HCT116 (cell line): ENCODE measurements around the gene AP3B1. TPM values are rescaled to one million over a fixed set of nuclear protein-coding genes. Genes with fewer than 3 reads are reported as not detected.

Experiments
- ATAC-seq: fragments of 200-7000 bp; cut with Tn5 transposase; 2 replicates; pipeline ENCODE4 v1.9.1; 2020; ENCODE audit warnings: mild to moderate bottlenecking, moderate library complexity
- BruUV-seq: library from RNA; stranded (reverse); fragments of 400-500 nt; replicated peaks from 2 replicates; lab custom pipeline; 2021; lab: Mats Ljungman, UMichigan
- CTCF ChIA-PET: fragments of 300-600 bp; sonication (Branson Sonifier 250); formaldehyde crosslinking; loops from one replicate; lab custom pipeline; 2021; ENCODE audit warnings: antibody characterized with exemption; lab: Charles Lee
- POLR2A ChIA-PET: fragments of 300-600, 350-600 bp; sonication (Branson Sonifier 250); formaldehyde crosslinking; loops from one replicate; lab custom pipeline; 2021; ENCODE audit warnings: antibody characterized with exemption; lab: Charles Lee
- RAD21 ChIA-PET, 2 experiments: fragments of 300-600 bp; sonication (Branson Sonifier 250); formaldehyde crosslinking; loops; one replicate each; lab custom pipeline; 2023; ENCODE audit warnings: low total read pairs in 2 of 2; ENCODE audit not compliant: uncharacterized antibody in 2 of 2, unreplicated experiment in 2 of 2, low non-redundant PET in 1 of 2; lab: Charles Lee
- DNase-seq: peaks from one replicate; pipeline ENCODE4 v3.0.0-alpha.2; 2010; ENCODE audit warnings: low read depth, low spot score
- H2AFZ ChIP-seq: fragments of 200-600 bp; shearing (Covaris generic), sonication (generic); 2 replicates; pipeline ENCODE4 v1.6.1; 2017; ENCODE audit warnings: low read depth, mixed run types, mixed read lengths, antibody characterized with exemption, low read length; ENCODE audit not compliant: poor library complexity, severe bottlenecking
- H3K27ac ChIP-seq: 2 replicates; pipeline ENCODE4 v1.5.1; 2012; ENCODE audit warnings: low read depth, low read length
- H3K27me3 ChIP-seq: fragments of 200-600 bp; sonication (generic); 2 replicates; pipeline ENCODE4 v1.6.1; 2016; ENCODE audit warnings: mixed run types, low read length, mixed read lengths; ENCODE audit not compliant: insufficient read depth
- H3K36me3 ChIP-seq, 2 experiments: fragments of 200-500 bp in 1 of 2; fragments of 200-600 bp in 1 of 2; sonication (Bioruptor generic) in 1 of 2; sonication (generic) in 1 of 2; 2 replicates each; pipeline versions ENCODE4 v1.5.1 to v1.6.1; 2014 to 2016; ENCODE audit warnings: low read length in 2 of 2, inconsistent platforms in 1 of 2, mixed read lengths in 1 of 2, mixed run types in 1 of 2; ENCODE audit not compliant: insufficient read depth in 2 of 2, control insufficient read depth in 1 of 2
- H3K4me1 ChIP-seq, 2 experiments: fragments of 200-600 bp in 1 of 2; sonication (generic) in 1 of 2; 2 replicates each; pipeline versions ENCODE4 v1.5.1 to v1.6.1; 2012 to 2017; ENCODE audit warnings: low read length in 2 of 2, inconsistent platforms in 1 of 2, mild to moderate bottlenecking in 1 of 2, mixed read lengths in 1 of 2, mixed run types in 1 of 2, moderate library complexity in 1 of 2; ENCODE audit not compliant: insufficient read depth in 2 of 2, control insufficient read depth in 1 of 2
- H3K4me2 ChIP-seq: fragments of 200-600 bp; sonication (generic); 2 replicates; pipeline ENCODE4 v1.6.1; 2017; ENCODE audit warnings: mixed run types, low read length, mixed read lengths
- H3K4me3 ChIP-seq, 2 experiments: fragments of 200-600 bp in 1 of 2; sonication (generic) in 1 of 2; replicated peaks in 1 of 2; 2 replicates each; pipeline ENCODE4 v1.5.1; 2011 to 2016; ENCODE audit warnings: low read length in 2 of 2, control low read depth in 1 of 2, low read depth in 1 of 2, mild to moderate bottlenecking in 1 of 2, mixed read lengths in 1 of 2, mixed run types in 1 of 2
- H3K79me2 ChIP-seq: fragments of 200-600 bp; sonication (generic); 2 replicates; pipeline ENCODE4 v1.6.1; 2017; ENCODE audit warnings: mild to moderate bottlenecking, mixed run types, low read length, moderate library complexity, mixed read lengths; ENCODE audit not compliant: insufficient read depth
- H3K9ac ChIP-seq: fragments of 200-600 bp; sonication (generic); 2 replicates; pipeline ENCODE4 v1.6.1; 2016; ENCODE audit warnings: low read length, mixed read lengths
- H3K9me2 ChIP-seq: fragments of 200-600 bp; sonication (generic), shearing (Covaris generic); 2 replicates; pipeline ENCODE4 v1.6.1; 2017; ENCODE audit warnings: mixed run types, mild to moderate bottlenecking, moderate library complexity; ENCODE audit not compliant: insufficient read depth
- H3K9me3 ChIP-seq, 2 experiments: fragments of 200-500 bp in 1 of 2; fragments of 200-600 bp in 1 of 2; sonication (Bioruptor generic) in 1 of 2; sonication (generic) in 1 of 2; 2 replicates each; pipeline ENCODE4 v1.6.1; 2014 to 2017; ENCODE audit warnings: low read length in 2 of 2, mixed read lengths in 2 of 2, inconsistent platforms in 1 of 2, low read depth in 1 of 2, mild to moderate bottlenecking in 1 of 2, mixed run types in 1 of 2, moderate library complexity in 1 of 2; ENCODE audit not compliant: control insufficient read depth in 1 of 2, insufficient read depth in 1 of 2
- H4K20me1 ChIP-seq: fragments of 200-600 bp; sonication (generic), shearing (Covaris generic); 2 replicates; pipeline ENCODE4 v1.6.1; 2017; ENCODE audit warnings: mixed run types, mild to moderate bottlenecking, moderate library complexity; ENCODE audit not compliant: insufficient read depth
- ATF3 ChIP-seq: IDR thresholded peaks from 2 replicates; pipeline ENCODE4 v1.6.1; 2012
- CBX3 ChIP-seq: IDR thresholded peaks from 2 replicates; pipeline ENCODE4 v1.6.1; 2012; ENCODE audit warnings: low read depth
- CTCF ChIP-seq, 3 experiments: fragments of 200-600 bp in 1 of 3; sonication (generic) in 1 of 3; IDR thresholded peaks in 2 of 3; conservative IDR thresholded peaks in 1 of 3; 2 replicates each; pipeline ENCODE4 v1.5.1; 2012 to 2017; ENCODE audit warnings: low read depth in 2 of 3, low read length in 2 of 3, antibody characterized with exemption in 1 of 3, borderline replicate concordance in 1 of 3, control low read depth in 1 of 3, mild to moderate bottlenecking in 1 of 3, mixed read lengths in 1 of 3, mixed run types in 1 of 3, moderate library complexity in 1 of 3; ENCODE audit not compliant: insufficient read depth in 1 of 3
- EGR1 ChIP-seq: IDR thresholded peaks from 2 replicates; pipeline ENCODE4 v1.6.1; 2012; ENCODE audit warnings: low read depth
- ELF1 ChIP-seq: IDR thresholded peaks from 2 replicates; pipeline ENCODE4 v1.6.1; 2012; ENCODE audit warnings: low read depth, borderline replicate concordance
- EZH2 ChIP-seq: fragments of 200-600 bp; sonication (generic); IDR thresholded peaks from 2 replicates; pipeline ENCODE4 v1.6.1; 2017; ENCODE audit warnings: antibody characterized with exemption, mixed run types
- EZH2phosphoT487 ChIP-seq: fragments of 200-600 bp; IDR thresholded peaks from 2 replicates; pipeline ENCODE4 v1.6.1; 2018; ENCODE audit warnings: antibody characterized with exemption, borderline replicate concordance
- FOSL1 ChIP-seq: IDR thresholded peaks from 2 replicates; pipeline ENCODE4 v1.6.1; 2012; ENCODE audit warnings: low read depth
- JUND ChIP-seq: IDR thresholded peaks from 2 replicates; pipeline ENCODE4 v1.6.1; 2012
- MAX ChIP-seq: IDR thresholded peaks from 2 replicates; pipeline ENCODE4 v1.6.1; 2012
- POLR2A ChIP-seq: IDR thresholded peaks from 2 replicates; pipeline ENCODE4 v1.7.0; 2011; ENCODE audit warnings: borderline replicate concordance; ENCODE audit not compliant: insufficient read depth, insufficient read length; ENCODE audit errors: extremely low read depth
- RAD21 ChIP-seq: IDR thresholded peaks from 2 replicates; pipeline ENCODE4 v1.6.1; 2012; ENCODE audit warnings: low read depth, mild to moderate bottlenecking
- SIN3A ChIP-seq: IDR thresholded peaks from 2 replicates; pipeline ENCODE4 v1.6.1; 2012; ENCODE audit warnings: low read depth
- SP1 ChIP-seq: IDR thresholded peaks from 2 replicates; pipeline ENCODE4 v1.6.1; 2012; ENCODE audit warnings: low read depth
- YY1 ChIP-seq: IDR thresholded peaks from 2 replicates; pipeline ENCODE4 v1.6.1; 2011; ENCODE audit warnings: low read length, low read depth, moderate library complexity, mild to moderate bottlenecking; ENCODE audit not compliant: insufficient replicate concordance; ENCODE audit errors: extremely low read depth
- ZFX ChIP-seq: fragments of 450-650 bp; IDR thresholded peaks from 2 replicates; pipeline ENCODE4 v1.6.1; 2017
- ZNF274 ChIP-seq: fragments of 200-500 bp; sonication (Bioruptor generic); IDR thresholded peaks from 2 replicates; pipeline ENCODE4 v1.6.1; 2014; ENCODE audit warnings: mild to moderate bottlenecking, low read depth, low read length, inconsistent platforms
- intact Hi-C: fragments of 100-400 bp; cut with micrococcal nuclease; formaldehyde crosslinking; loops from 2 replicates; pipeline ENCODE4 v1.10.0; 2022
- total RNA-seq: library from RNA; stranded (reverse); gene quantifications from one replicate; pipeline ENCODE4 v1.2.1, GENCODE V29; 2021; ENCODE audit not compliant: unreplicated experiment

Gene AP3B1
- total RNA-seq, 1 experiment from 2014 or later, result 54.5 TPM

GRCh38 chr5:77987988-77988387 lies 306.5 kb downstream of the AP3B1 start:
- intact Hi-C loops, result no loop called here
- no peaks in the 10 kb centered on the region for H3K9me3 ChIP-seq
- no peaks in the 10 kb centered on the region for H3K9me2 ChIP-seq
- ChIA-PET RAD21 (no interaction called here), CTCF (no interaction called here), POLR2A (no interaction called here)
- no peaks in the 10 kb centered on the region for H4K20me1 ChIP-seq
- H3K79me2 ChIP-seq, result no peaks in the 10 kb centered on the region
- DNase-seq (no peak), ATAC-seq (no peak)
- H3K4me2 ChIP-seq, result no peak overlapping the region
- no TSS peak for BruUV-seq
- no peak overlapping the region for H3K4me3 ChIP-seq
- no peak overlapping the region for H2AFZ ChIP-seq
- no peaks in the 10 kb centered on the region for H3K36me3 ChIP-seq
- no peaks in the 10 kb centered on the region for H3K27me3 ChIP-seq
- no peak overlapping the region for H3K27ac ChIP-seq
- no peak overlapping the region for H3K9ac ChIP-seq
- H3K4me1 ChIP-seq, result peaks cover 5 to 14% of the 10 kb centered on the region in 2 experiments
- TF ChIP-seq CBX3 (no peak), ZFX (no peak), SP1 (no peak), CTCF (IDR thresholded peaks at IDR 0.05 in 2 of 3, conservative IDR thresholded peaks at IDR 0.05 in 1 of 3; ENCODE audit: borderline replicate concordance in 1 of 3, insufficient read depth in 1 of 3, low read depth in 2 of 3, low read length in 2 of 3) (no peak), EGR1 (no peak), MAX (no peak), POLR2A (no peak), EZH2phosphoT487 (no peak), JUND (no peak), EZH2 (no peak)

- CTCF ChIA-PET, result no interaction called here
- no peak overlapping the region for H3K27ac ChIP-seq
- no peak for ATAC-seq
- no peaks in the 10 kb centered on the region for H3K27me3 ChIP-seq
- H3K9ac ChIP-seq, result no peak overlapping the region
- intact Hi-C loops, result no loop called here
- H4K20me1 ChIP-seq, result no peaks in the 10 kb centered on the region
- no peak overlapping the region for H3K4me3 ChIP-seq
- H3K36me3 ChIP-seq, result no peaks in the 10 kb centered on the region
- no peaks in the 10 kb centered on the region for H3K9me2 ChIP-seq
- no peak overlapping the region for H3K4me2 ChIP-seq
- POLR2A ChIA-PET, result no interaction called here
- BruUV-seq, result no TSS peak
- RAD21 ChIA-PET, result no interaction called here
- no peak overlapping the region for H2AFZ ChIP-seq
- DNase-seq, result no peak
- peaks cover 5 to 14% of the 10 kb centered on the region in 2 experiments for H3K4me1 ChIP-seq
- no peaks in the 10 kb centered on the region for H3K9me3 ChIP-seq
- H3K79me2 ChIP-seq, result no peaks in the 10 kb centered on the region
- TF ChIP-seq ATF3 (no peak), EGR1 (no peak), FOSL1 (no peak), RAD21 (no peak), ZNF274 (no peak), CBX3 (no peak), ZFX (no peak), EZH2 (no peak), CTCF (IDR thresholded peaks at IDR 0.05 in 2 of 3, conservative IDR thresholded peaks at IDR 0.05 in 1 of 3; ENCODE audit: borderline replicate concordance in 1 of 3, insufficient read depth in 1 of 3, low read depth in 2 of 3, low read length in 2 of 3) (no peak), SP1 (no peak), YY1 (no peak), POLR2A (no peak), MAX (no peak), ELF1 (no peak), SIN3A (no peak)
Observed at GRCh38 chr5:77987331-77987730, 307.2 kb downstream of the AP3B1 start.
